ENCODE results near the gene SEC24D. TPM values are rescaled to one million over a fixed set of nuclear protein-coding genes. Genes with fewer than 3 reads are reported as not detected.
A peak's percentile ranks its signal among the peaks of the same experiment; 100 is the strongest.
"Not testable (repeated sequence)": the region's sequence is repeated elsewhere in the genome, so short reads cannot be mapped to it uniquely, and the experiment has no call there.

The SEC24D gene, protein sequence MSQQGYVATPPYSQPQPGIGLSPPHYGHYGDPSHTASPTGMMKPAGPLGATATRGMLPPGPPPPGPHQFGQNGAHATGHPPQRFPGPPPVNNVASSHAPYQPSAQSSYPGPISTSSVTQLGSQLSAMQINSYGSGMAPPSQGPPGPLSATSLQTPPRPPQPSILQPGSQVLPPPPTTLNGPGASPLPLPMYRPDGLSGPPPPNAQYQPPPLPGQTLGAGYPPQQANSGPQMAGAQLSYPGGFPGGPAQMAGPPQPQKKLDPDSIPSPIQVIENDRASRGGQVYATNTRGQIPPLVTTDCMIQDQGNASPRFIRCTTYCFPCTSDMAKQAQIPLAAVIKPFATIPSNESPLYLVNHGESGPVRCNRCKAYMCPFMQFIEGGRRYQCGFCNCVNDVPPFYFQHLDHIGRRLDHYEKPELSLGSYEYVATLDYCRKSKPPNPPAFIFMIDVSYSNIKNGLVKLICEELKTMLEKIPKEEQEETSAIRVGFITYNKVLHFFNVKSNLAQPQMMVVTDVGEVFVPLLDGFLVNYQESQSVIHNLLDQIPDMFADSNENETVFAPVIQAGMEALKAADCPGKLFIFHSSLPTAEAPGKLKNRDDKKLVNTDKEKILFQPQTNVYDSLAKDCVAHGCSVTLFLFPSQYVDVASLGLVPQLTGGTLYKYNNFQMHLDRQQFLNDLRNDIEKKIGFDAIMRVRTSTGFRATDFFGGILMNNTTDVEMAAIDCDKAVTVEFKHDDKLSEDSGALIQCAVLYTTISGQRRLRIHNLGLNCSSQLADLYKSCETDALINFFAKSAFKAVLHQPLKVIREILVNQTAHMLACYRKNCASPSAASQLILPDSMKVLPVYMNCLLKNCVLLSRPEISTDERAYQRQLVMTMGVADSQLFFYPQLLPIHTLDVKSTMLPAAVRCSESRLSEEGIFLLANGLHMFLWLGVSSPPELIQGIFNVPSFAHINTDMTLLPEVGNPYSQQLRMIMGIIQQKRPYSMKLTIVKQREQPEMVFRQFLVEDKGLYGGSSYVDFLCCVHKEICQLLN
- 73.3 TPM for total RNA-seq

DNA sequence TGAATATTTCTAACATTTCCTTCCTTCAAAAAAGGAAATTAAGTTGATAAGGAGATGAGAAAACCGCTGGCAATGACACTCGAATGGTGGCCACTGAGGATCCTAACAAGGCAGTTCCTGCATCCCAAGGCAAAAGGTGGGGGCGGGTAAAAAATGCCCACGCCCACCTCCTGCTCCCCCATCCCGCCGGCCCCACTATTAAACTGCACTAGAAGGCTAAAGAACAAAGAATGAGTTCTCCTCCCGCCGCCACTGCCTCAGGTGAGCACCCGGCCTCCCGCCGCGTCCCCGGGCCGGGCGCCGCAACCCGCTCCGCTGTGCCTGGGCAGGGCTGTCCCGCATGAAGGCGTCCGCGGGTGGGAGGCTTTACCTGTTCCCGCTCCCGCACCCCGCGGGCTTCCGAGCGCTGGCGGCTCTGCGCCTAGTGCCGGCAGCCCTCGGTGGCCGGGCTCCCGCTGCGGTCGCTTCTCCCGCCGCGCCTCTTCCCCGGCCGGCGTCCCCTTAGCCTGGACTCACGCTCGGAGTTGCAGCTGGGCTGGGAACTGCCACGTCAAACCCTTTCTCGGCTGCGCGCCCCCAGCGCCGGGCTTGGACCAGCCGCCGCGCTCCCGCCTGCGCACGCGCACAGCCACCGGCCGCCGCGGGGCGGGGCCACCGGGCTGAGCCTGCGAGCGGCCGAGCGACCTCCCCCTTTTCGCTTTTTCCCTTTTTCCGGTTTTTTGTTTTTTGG, at the start of gene SEC24D:
Gene SEC24D, minus strand, starts transcription at position 556 of the 730 bp plus-strand sequence. CDS start 2,430 bp downstream, outside the sequence.
- peak; percentile 78 for DNase-seq

DNA sequence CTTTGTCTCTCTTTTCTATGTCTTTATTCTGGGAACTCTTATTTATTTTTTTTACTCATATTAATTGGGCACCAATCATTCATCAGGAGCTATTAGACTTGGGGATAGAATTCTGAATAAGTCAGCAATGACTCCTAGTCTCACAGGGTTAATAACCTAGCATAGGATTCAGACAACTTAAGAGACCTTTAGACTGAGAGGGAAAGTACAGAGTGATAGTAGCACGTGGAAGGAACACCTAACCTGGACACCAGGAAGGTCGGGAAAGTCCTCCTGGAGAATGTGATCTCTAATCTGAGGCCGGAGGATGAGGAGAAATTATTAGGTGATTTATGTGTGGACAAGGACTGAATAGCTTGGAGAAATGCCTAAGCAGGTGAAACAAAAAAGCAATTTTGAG, 48.8 kb upstream of the SEC24D start:
- no peak for DNase-seq

DNA sequence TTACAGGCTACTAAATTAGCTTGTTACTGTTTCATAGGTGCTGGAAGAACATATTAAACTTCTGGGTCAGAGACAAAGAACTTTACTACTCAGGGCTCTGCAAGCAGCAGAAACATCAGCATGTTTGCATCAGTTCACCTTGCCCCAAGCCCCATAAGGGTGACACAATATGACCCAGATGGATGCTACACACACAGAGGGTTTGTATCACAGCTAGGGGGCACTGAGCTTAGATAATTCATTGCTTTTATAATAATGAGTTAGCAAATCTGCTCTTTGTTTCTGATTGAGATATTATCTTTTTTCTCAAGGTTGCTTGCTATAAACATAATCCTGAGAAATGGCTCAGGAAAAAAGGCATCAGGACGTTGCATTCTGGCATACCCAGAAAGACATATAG, 47.9 kb upstream of the SEC24D start:
- no peak for DNase-seq

DNA sequence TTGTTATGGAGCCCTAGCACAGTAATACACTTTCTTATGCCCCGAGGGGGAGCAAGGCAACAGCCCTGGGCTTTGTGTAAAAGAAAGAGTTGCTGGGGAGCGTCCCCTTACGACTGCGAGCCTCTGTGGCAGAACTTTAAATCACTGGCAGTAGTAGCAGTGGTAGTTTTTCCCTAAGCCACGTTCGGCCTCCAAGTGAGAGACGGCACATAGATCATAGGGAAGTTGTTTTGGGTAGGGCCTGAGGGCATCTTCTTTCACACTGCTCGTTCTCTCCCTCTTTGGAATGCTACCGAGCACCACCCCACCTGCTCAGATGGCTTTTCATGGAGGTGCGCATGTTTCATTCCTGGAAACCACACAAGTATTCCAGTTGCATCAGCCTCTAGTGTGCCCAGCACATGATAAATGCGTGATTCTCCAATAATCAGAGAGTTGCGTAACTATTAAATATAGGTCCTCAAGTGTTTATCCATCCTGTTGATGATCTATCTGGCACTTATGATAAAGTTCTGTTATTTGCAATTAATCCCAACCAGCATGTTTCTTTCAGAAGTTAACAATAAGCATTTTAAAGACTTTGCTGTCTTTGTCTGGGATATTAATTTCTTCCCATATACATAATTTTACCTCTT, 45.7 kb upstream of the SEC24D start:
- no peak for DNase-seq

DNA sequence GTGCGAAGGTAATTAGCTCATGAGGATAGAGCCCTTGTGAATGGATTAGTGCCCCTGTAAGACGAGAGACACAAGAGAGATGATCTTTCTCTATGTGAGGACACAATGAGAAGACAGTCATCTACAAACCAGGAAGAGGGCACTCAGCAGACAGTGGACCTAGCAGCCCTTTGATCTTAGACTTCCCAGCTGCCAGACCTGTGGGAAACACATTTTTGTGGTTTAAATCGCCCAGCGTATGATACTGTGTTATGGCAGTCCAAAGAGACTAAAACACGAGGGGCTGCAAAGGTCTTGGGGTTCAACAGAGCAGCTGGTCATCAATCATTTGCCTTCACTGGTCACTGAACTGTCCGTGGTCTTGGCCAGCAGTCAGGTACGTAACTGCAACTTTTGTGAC, 43.5 kb upstream of the SEC24D start:
- no peak for DNase-seq

DNA sequence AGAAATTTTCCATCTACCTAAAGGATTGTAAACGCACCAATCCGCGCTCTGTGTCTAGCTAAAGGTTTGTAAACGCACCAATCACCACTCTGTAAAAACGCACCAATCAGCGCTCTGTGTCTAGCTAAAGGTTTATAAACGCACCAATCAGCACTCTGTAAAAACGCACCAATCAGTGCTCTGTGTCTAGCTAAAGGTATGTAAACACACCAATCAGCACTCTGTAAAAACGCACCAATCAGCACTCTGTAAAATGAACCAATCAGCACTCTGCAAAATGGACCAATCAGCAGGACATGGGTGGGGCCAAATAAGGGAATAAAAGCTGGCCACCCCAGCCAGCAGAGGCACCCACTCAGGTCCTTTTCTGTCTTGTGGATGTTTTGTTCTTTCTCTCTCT, 42.6 kb upstream of the SEC24D start:
- DNase-seq = not testable (repeated sequence)

DNA sequence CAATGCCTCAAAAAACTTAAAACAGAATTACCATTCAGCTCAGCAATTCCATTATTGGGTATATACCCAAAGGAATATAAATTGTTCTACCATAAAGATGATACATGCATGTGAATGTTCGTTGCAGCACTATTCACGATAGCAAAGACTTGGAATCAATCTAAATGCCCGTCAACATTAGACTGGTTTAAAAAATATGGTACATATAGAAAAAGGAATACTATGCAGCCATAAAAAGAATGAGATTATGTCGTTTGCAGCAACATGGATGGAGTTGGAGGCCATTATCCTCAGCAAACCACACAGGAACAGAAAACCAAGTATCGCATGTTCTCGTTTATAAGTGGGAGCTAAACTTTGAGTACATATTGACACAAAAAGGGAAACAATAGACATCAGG, 41.9 kb upstream of the SEC24D start:
- DNase-seq = no peak

DNA sequence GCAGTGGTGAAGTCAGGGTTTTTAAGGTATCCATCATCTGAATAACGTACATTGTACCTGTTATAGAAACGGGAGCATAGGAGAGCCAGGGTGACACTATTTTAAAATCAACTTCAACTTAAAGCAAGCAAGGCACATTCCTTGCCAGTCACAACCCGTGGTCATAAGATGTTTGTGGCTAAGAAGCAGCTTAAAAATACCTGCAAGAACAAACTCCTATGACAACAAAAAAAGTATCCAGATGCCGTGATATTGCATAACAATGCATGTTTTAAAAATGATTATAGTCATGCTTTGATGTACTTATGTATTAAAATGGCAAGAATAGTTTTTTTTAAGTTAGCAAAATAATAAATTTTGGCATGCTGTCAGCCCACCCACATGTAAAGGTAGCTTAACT, 36.3 kb upstream of the SEC24D start:
- no peak for DNase-seq

DNA sequence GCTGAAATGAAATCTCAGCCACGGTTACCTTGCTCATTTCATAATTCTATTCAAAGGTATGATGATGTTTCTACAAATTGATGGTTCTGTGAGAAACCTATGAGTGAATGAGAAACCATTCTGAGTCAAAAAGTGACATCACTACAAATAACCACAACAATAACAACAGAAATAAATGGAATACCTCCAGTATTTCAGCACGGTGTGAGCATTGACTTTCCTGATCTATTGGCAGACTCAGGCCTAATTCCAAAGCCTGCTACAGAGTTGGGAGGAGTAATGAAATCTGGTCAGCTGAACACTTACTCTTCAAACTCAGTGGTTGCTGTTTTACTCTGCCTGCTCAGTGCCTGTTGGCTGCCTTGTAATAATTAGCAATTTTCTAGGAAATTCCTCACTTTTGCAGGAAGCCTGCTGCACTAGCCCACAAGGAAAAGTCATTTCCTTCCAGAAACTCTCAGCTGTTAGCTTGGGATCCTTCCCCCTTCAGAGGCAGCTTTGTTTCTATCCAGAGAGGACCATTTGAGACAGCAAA, 33.9 kb upstream of the SEC24D start:
- DNase-seq = peak; percentile 60

DNA sequence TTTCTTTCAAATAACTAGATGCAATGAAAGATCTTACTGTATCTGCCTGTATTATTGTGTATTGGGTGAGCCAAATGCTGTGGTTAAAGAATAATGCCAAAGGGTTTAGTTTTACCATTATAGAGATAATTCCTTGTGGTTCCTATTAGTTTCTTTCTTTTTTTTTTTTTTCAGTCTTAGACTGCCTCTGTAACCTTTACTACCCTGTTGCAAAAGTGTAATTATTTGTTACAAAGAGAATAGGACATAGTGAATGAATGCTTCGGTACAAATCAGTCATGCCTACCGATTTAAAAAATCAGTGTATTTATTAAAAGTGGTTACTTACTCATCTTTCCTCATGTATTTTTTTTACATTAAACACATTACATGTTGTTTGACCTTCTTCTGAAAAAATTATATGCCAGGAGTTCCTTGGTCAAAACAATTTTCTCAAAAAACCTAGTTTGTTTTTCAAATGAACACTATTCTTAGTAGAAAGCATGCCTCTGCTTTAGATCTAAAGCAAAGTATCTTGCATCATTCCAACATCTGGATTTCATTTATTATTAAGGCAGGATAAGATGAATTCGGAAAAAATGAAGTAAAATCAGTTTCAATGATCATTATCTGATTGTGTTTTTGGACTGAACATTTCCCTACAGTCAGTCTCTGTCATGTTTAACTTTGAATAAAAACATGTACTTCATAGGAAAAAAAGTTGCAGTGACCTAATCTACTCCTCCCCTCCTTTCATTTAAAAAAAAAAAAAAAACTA, 31.6 kb upstream of the SEC24D start:
- peak; percentile 78 for DNase-seq

DNA sequence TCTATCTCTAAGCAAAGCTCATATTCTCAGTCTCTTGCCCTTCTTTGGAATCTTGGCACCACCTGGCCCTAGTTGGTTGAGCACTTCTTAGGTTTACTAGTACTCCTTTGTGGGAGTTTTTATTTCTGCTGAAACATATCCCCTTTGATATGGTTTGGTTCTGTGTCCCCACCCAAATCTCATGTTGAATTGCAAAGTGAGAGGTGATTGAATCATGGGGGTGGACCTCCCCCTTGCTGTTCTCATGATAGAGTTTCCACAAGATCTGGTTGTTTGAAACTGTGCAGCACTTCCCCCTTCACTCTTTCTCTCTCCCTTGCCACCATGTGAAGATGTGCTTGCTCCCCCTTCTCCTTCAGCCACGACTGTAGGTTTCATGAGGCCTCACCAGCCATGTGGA, 30.5 kb upstream of the SEC24D start:
- no peak for DNase-seq

DNA sequence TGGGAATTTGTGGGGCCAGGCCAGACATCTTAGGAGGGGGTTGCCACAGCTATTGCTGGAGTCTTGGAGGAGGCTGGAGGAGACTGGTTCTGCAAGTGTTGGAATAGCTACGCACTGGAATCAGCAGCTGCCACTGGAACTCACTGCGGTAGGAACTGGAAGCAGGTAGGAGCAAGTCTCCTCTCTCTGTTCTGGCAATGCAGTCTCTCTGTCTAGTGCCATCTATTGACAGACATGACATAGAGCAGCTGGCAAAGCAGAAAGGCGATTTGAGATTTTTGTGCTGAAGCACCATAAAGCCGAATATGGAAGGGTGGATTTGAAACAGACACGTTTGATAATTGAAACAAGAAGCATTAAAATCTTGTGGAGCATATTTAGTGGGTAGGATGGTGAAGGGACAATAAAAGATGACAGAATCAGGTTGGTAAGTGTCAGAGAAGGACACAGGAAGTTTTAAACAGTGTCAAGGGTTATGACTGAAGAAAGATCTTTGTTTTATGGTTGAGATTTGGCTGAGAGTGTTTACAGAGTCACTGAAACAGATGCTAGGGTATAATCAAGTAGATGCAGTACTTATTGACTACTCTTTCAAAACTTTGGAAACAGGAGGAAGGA, 29.3 kb upstream of the SEC24D start:
- peak; percentile 19 for DNase-seq

DNA sequence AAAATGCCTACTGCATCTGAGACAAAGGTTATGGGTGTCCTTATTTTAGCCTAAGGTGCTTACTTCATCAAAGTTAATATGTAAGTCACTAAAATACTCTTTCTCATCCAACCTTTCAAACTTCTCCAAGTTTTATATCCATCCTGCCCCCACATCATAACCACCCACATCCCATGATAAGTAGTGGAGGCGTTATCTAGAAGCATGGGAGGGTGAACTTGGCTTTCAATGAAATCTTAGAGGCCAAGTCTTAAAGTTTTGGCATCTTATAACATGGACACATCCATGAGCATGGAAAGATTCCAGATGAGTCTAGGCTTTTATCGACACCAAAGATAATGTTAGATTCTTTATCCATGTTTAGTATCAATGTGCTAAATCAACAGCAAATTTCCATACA, 22.9 kb upstream of the SEC24D start:
- DNase-seq = no peak

DNA sequence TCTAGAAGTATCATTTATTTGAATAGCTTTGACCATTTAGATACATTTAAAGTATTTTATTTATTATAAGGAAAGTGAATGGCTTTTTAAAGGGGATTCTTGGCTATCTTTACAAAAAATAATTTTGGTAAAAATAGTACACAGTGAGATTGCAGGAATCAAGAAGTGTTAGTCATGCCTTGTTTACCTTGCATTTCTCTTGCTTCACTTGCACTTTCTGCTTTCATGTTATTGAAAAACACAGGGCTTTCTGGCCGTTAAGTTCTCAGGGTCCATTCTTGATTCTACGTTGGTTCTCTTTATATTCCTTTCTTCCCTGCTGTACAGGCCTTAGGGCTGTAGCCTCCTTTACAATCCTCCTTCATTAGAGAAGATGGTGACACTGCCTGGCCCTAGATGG, 21.8 kb upstream of the SEC24D start:
- no peak for DNase-seq

DNA sequence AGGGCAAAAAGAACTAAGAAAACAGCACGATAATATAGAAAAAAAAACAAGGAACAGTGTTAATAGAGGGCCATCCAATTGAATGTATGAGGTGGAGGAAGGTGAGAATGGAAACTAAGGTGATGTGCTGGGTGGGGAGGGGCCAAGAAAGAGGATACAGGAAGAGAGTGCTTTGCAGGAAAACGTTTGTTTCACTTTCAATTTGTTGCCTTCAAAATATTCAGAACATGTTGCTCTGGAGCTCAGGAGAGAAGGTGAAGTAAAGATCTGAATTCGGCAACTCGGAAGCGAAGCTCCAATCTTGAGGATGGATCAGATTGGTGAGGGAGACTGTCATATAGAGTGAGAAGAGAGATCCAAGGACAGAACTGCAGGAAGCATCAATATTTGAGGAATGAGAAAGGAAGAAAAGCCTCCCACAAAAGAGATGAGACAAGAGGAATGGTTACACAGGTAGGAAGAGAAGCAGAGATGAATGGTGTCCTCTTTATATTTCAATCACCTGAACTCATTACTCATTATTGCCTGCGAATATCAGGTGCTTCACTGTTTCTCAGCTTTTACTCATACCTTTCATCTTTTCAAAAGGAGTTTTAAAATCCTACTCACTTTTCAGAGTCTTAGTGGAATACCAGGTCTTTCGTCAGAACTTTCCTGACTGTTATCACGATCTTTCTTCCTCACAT, 14.7 kb upstream of the SEC24D start:
- DNase-seq = no peak

DNA sequence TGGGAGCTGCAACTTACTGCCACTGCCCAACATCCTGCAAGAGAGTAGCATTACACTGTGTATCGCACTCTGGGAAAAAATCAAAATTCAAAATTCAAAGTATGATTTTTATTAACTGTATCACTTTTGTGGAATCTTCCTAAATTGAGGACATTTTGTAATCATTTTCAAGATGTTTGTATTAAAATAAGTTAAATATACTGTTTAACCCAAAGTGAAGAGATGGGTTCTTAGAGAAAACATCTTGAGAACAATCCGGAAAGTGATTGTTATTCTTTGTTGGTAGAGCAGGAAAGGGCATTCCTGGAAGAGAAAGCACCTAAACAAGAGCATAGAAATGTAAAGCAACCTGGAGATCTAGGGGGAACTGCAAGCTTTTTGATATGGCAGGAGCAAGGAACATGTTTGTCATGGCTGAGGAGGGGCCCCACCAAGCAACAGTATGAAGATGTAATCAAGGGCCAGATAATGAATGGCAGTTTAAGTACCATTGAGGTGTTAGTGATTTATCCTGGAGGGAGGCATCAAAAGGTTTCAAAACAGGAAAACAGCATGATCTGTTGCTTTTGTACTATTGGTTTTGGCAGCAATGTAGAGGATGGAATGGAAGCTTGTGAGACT, 14.1 kb upstream of the SEC24D start:
- no peak for DNase-seq

DNA sequence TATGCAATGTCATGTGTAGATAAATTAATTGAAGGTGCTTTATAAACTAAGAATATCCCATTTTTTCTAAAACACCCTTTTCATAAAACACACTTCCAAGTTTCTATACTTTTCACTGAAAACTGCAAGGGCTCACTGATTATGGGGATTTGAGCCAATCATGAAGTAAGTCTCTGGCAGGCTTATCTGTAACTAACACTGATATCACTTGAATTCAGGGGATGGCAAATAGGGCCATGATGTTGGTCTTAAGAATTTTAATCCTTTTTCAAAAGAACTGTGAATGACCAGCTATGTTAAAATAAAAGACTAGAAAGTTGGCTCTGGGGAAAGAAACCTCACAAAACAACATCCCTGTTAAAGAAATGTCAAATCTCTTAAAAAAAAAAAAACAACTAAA, 13.0 kb upstream of the SEC24D start:
- no peak for DNase-seq

DNA sequence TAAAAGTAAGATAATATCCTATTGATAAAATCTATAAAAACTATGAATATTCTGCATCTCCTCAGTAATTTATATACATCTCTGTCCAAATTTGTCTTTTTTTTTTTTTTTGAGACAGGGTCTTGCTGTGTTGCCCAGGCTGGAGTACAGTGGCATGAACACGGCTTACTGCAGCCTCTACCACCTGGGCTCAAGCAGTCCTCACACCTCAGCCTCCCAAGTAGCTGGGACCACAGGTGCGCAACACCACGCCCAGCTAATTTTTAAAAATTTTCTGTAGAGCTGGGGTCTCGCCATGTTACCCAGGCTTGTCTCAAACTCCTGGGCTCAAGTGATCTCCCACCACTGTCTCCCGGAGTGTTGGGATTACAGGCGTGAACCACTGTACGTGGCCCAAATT, 12.3 kb upstream of the SEC24D start:
- DNase-seq = no peak

DNA sequence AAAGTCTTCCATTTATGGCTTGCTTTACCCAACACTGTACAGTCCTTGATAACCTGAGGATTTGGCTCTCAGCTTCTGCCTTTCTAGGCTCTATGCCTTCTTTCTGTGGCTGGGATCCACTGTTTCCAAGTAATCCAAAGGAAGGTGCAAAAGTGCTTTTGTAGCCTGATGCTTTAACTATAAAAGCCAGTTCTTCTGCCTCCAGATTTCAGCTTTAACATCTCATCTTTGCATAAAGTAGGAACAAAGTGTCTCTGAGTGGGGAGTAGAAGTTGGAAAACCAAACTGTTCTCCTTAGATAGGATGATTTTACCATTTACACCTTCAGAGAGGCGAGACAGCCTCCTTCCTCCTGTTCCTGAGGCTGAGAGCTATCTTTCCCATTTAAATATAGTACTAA, 11.1 kb upstream of the SEC24D start:
- DNase-seq = no peak
